T1000 (cell line): ENCODE data around the gene KATNB1.
"Not testable (repeated sequence)": the region's sequence is repeated elsewhere in the genome, so short reads cannot be mapped to it uniquely, and the experiment has no call there.

ENCODE experiments used
- DNase-seq: peaks from one replicate; lab custom pipeline; 2025; ENCODE audit warnings: mixed read lengths; lab: John Stamatoyannopoulos, UW

Gene KATNB1

GRCh38 chr16:57743886-57744641 lies 8.5 kb downstream of the KATNB1 start:
- DNase-seq = no peak

DNA sequence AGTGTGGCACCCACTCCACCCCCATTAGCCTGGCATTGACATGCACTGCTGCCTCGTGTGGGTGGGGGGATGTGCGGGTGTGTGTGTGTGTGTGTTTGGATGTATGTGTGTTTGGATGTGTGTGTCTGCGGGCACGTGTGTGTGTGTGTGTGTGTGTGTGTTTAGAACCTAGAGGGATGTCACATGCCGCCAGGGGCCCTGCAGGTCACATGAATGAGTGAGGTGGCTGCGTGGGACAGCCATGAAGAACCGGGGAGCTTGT lies 9.0 kb downstream of the KATNB1 start:
- DNase-seq = no peak

DNA sequence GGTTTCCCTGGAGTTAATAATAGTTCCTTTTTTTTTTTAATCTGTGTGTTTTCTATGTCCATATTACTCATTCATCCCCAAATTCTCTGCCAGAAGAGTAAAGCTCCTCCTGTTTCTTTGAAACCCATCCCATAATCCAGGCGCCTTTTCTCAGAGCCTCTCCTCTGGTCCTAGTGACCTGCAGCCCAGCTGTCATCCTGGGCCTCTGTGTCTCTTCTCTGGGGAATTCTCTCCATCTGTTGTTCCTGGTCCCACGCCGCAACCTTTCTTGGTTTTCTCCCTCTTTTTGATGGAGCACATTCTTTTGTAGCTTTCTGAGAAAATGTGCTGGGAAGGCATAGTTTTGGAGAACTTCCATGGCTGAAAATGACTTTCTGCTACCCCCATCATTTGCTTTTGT lies 10.2 kb downstream of the KATNB1 start:
- no peak for DNase-seq

DNA sequence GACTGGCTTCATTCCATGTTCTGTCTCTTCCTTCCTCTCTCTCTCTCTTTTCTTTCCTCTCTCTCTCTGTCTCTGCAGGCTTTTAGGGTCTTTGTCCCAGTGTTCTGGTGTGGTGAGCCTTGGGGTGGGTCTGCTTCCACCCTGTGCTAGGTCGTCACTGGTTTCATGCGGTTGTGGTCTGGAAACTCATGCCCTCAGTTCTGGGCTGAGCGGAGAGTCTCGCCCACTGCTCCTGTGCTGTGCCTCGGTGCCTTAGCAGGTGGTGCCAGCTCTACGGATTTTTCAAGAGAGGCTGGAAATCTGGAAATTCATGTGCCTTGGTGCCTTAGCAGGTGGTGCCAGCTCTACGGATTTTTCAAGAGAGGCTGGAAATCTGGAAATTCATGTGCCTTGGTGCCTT lies 10.7 kb downstream of the KATNB1 start:
- not testable (repeated sequence) for DNase-seq

DNA sequence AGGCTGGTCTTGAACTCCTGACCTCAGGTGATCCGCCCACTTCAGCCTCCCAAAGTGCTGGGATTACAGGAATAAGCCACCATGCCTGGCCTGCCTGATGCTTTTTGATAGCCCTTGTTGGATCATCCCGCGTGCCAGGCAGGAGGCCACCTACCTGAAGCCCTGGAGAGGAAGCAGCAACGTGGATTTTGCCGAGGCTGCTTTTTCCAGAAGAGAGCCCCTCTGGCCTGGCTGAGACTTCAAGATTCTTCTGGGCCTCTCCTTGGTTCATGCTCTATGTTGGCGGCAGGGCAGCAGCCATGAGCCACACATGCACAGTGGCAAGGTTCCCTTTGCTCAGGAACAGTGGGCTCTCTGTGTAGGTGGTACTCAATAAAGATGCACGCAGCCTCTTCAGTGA lies 11.5 kb downstream of the KATNB1 start:
- DNase-seq = no peak

DNA sequence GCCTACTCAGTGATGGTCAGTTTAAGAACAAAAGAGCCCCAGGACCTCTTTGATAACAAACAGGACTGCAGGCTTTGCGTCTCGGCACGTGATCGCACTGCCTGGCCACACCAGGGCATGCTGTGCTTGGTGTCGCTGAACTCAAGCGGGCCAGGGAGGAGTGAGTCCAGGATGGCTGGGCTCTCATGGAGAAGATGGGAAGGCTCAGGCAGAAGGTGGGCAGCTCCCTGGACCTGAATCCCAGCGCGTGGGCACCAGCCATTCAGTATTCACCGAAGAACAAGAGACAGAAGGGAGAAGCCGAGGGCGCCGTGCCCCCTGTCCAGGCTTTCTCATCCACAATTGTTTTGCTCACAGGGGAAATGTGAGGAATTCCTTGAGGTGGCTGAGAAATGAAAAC lies 11.9 kb downstream of the KATNB1 start:
- DNase-seq = no peak

DNA sequence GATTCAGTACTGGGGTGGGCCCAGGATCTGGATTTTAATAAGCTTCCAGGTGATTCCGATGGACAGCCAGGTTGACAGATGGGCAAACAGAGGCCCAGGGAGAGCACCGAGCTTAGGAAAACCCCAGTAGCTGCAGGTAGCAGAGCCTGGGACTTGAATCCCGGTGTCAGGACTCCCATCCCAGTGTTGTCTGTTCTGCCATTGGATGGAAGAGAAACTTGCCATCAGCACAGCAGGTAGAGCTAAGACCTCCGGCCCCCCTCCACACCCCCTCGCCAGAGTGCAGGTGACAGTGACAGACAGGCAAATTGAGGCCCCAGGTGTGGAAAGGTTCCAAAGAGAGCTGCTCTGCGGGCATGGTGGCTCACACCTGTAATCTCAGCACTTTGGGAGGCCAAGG lies 12.4 kb downstream of the KATNB1 start:
- no peak for DNase-seq

DNA sequence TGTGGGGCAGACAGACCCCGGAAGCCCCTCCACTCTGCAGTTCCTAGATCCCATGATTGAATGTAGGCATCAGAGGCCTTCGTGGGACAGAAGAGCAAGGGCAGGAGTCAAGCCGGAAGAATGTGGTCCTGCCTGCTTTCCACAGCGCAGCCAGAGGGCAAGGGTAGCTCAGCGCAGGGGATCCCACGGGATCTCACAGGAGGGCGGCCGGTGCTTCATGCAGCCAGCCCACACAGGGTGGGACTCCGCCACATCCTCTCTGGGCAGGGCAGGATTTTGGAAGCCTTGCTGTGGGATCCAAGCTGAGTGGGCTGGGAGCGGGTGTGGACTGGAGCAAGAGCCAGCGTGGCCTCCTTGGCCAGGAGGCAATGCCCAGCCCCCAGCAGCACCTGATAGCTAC lies 13.0 kb downstream of the KATNB1 start:
- no peak for DNase-seq

- no peak for DNase-seq
Observed at GRCh38 chr16:57749101-57749692, 13.6 kb downstream of the KATNB1 start.

- no peak for DNase-seq
Observed at GRCh38 chr16:57749856-57750452, 14.4 kb downstream of the KATNB1 start.

DNA sequence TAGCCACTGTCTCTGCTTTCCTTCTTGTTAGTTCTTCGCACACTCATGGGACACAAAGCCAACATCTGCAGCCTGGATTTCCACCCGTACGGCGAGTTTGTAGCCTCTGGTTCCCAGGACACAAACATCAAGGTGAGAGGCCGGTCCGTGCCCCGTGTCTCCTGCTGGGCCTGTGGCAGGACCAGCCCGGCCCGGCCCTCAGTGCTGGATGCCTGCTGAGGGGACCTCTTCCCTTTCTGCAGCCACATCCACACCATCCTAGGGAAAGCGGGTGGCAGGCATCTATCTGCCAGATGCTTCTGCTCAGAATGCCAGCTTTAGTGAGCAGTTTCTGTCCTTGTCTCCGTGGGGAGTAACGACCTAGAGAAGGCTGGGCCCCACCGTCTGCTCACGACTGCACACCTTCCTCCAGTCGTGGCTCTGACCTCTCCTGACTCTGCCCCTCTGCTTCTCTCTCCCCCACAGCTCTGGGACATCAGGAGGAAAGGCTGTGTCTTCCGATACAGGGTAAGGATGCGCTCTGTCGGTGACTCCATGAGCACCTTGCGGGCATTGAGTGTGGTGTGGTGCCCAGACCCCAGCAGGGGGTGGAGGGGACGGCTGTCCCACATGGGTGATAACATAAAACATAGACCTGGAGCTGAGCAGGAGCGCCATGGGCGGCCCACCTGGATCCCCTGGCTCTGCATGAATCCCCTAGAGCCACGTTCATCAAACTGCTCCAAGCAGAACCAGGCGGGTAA lies 15.4 kb downstream of the KATNB1 start:
- no peak for DNase-seq

GRCh38 chr16:57751539-57752202 lies 16.1 kb downstream of the KATNB1 start:
- DNase-seq = no peak

DNA sequence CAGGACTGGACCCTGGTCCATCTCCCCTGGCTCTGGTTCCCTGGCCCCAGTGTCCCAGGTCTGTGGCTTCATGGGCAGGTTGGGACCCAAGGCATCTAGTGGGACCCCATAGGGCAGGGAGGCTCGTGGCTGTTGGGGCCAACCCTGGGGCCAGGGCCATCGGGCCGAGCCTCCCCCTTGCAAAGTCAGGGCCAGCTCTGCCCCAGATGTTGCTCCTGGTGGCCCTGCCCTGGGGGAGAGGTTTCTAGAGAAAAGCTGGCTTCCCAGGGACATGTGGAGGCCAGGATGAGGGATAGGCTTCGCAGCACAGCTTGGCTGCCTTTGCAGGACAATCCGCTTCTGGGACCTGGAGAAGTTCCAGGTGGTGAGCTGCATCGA lies 16.6 kb downstream of the KATNB1 start:
- no peak for DNase-seq

GRCh38 chr16:57752581-57753447 lies 17.2 kb downstream of the KATNB1 start:
- DNase-seq = no peak

DNA sequence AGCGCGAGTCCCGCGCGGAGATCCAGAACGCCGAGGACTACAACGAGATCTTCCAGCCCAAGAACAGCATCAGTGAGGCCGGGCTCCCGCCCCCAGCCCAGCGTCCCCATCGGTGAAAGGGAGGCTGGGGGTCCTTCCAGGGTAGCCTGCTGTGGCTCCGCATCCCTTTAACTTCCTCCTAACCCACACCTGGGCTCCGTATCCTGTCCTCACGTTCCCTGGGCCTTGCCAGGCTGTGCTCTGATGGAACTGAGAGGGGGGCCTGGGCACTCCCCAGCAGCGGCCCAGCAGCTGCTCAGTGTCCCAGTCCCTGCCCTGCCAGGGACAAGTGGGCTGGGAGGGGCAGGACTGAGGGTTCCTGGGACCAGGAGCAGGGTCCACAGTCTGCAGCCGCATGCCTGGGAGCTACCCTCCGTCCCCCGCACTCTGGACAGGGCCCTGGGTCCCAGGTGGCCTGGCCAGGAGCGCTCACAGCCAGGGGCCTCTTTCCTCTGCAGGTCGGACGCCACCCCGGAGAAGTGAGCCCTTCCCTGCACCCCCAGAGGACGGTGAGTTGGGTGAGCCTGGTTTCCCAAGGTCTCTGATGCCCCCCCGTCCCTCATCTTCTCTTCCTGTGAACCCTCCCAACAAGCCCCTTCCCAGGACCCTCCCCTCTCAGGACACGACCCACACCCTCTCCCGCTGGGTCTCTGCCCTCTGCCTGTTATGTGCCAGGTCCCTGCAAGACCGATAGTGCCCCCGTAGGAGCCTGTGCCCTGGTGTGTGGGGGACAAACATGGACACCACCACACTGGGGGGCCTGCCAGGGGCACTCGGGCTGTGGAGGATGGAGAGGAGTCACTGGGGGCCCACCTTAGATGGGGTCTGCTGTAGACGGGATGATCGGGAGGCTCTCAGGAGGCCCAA lies 18.1 kb downstream of the KATNB1 start:
- DNase-seq = no peak

DNA sequence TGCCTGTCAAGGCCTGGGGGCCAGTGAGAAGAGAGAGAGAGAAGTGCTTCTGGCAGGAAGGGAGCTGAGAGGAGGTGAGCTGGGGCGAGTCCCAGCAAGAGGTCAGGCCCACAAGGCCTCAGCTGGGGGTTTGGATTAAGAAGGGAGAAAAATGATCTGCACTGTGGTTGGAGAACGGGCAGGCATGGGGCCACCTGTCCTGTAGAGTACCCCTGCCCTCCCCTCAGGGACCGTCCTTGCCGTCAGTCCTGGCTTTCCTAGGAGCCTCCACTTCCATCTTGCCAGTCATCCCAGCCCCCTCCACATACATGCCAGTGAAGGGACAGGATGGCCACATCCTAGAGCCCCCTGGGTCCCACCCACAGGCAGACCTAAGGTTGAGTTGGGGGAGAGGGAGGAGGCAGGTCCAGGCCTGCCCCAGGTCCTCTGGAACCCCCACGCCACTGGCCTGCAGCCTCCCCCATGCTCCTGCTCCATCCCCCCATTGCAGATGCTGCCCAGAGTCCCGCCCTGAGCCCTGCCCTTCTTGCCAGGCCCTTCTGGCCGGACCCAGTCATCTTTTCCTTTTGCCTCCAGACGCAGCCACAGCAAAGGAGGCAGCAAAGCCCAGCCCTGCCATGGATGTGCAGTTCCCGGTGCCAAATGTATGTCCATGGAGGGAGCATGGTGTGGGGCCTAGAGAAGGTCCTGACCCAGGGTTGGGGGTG lies 18.9 kb downstream of the KATNB1 start:
- DNase-seq = no peak

DNA sequence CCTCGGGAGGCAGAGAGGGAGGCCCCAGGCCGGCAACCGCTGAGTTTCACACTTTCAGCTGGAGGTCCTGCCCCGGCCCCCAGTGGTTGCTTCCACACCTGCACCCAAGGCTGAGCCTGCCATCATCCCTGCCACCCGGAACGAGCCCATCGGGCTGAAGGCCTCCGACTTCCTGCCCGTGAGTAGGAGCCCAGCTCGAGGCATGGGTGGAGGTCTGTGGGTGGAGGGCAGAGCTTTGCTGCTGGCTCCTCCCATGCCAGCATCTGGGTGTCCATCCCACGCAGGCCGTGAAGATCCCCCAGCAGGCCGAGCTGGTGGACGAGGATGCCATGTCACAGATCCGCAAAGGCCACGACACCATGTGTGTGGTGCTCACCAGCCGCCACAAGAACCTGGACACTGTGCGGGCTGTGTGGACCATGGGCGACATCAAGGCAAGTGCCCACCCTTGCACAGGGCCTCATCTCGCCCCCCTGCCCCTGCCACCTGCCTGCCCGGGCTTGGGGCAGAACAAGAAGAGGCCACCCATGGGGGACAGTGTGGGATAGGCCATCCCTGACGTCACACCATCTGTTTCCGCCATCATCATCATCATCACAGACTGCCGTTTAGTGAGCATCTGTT lies 19.6 kb downstream of the KATNB1 start:
- no peak for DNase-seq

DNA sequence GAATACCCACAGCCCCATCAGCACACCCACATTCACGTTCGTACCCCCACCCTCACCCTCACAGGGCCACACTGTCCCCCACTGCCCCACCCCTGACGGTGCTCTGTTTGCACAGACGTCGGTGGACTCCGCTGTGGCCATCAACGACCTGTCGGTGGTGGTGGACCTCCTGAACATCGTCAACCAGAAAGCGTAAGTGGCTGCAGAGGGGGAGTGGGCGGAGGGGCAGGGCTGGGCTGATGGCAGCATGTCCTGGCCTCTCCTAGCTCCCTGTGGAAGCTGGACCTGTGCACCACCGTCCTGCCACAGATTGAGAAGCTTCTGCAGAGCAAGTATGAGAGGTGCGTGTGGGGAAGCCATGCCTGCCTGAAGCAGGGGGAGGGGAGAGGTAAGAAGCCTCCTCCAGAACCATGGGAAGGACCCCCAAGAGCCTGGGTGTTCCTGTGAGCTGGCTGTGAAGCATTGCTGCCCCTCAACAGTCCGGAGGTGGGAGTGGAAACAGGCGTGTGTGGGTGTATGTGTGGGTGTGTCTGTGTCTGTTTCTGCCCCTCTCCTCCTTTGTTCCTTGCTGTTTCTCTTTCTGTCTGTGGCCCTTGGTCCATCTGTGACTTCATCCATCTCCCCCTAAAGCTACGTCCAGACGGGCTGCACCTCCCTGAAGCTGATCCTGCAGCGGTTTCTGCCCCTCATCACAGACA lies 20.3 kb downstream of the KATNB1 start:
- DNase-seq = no peak
